Cardiac fibroblast (primary cell): Measurements from ENCODE around the gene UBE2D2.

Experiments
- DNase-seq, 2 donors: peaks; one replicate each; pipeline versions ENCODE4 v3.0.0 to v3.0.0-alpha.2; 2010; ENCODE audit warnings: low read depth in 2 of 2
- H3K4me3 ChIP-seq, 2 donors: replicated peaks in 1 of 2; 1 replicate in 1 of 2; 2 replicates in 1 of 2; pipeline ENCODE4 v1.5.1; 2011; ENCODE audit warnings: low read depth in 2 of 2, low read length in 2 of 2, mild to moderate bottlenecking in 2 of 2, moderate library complexity in 1 of 2
- CTCF ChIP-seq: IDR thresholded peaks from one replicate; pipeline ENCODE4 v1.5.1; 2011; ENCODE audit warnings: low read depth, mild to moderate bottlenecking, low read length, inconsistent platforms

Gene UBE2D2

GRCh38 chr5:139642213-139642612 is 81.1 kb downstream of the UBE2D2 start:
- DNase-seq, result no peak
- H3K4me3 ChIP-seq, result no peak overlapping the region
- TF ChIP-seq CTCF, result no peak

GRCh38 chr5:139642891-139643871 is 82.0 kb downstream of the UBE2D2 start:
- DNase-seq, result no peak
- no peak for TF ChIP-seq CTCF
- H3K4me3 ChIP-seq, result no peak overlapping the region

- DNase-seq, result no peak
- no peak overlapping the region for H3K4me3 ChIP-seq
- TF ChIP-seq CTCF, result no peak
Observed at GRCh38 chr5:139644001-139644456, 82.9 kb downstream of the UBE2D2 start.

GRCh38 chr5:139644646-139645429 is 83.7 kb downstream of the UBE2D2 start:
- TF ChIP-seq CTCF, result no peak
- DNase-seq, result no peak
- H3K4me3 ChIP-seq, result no peak overlapping the region

- no peak for DNase-seq
- no peak overlapping the region for H3K4me3 ChIP-seq
- TF ChIP-seq CTCF, result no peak
Observed at GRCh38 chr5:139645430-139645871, 84.3 kb downstream of the UBE2D2 start.

- H3K4me3 ChIP-seq, result no peak overlapping the region
- no peak for DNase-seq
- no peak for TF ChIP-seq CTCF
Observed at GRCh38 chr5:139646111-139646510, 85.0 kb downstream of the UBE2D2 start.
